Measurements from ENCODE around the gene HEATR3. TPM values are rescaled to one million over a fixed set of nuclear protein-coding genes. Genes with fewer than 3 reads are reported as not detected.

Gene HEATR3
- total and polyA plus RNA-seq, 2 of the 8 experiments (the other 6 are each of a cell fraction or from before 2014, with no cell fraction given) = 13.0 to 29.2 TPM

DNA sequence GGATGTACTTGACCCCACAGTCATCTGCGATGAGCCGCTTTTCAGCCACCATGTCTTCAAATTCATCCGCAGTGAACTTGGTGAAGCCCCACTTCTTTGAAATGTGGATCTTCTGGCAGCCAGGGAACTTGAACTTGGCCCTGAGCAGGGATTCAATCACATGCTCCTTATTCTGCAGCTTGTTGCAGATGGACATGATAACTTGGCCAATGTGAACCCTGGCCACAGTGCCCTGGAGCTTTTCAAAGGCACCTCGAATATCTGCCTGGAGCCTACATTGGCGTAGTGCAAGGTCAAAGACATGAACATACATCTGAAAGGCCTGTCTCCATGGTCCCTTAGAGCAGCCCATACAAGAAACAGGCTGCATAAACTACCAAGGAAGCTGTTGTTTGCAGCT lies 85.6 kb downstream of the HEATR3 start:
- POLR2A ChIA-PET (ENCODE audit: partially characterized antibody) = interaction anchor here (0.5 to 0.9 kb wide), 3 partner anchors 8 to 185 kb away, joined by 3 to 6 read pairs (median 4); no protein-coding TSS in a partner anchor
- H3K4me1 ChIP-seq (replicated peaks in 1 of 4; ENCODE audit: control insufficient read depth in 3 of 4, insufficient read depth in 4 of 4, low read length in 3 of 4) = peaks cover 0 to 9% (median 7%) of the 10 kb centered on the region in 4 experiments; a peak in 5 of 7 replicates
- H3K14ac ChIP-seq (ENCODE audit: insufficient read length) = no peak overlapping the region
- DNase-seq (ENCODE audit: low read depth in 1 of 2, low spot score in 2 of 2) = no peak
- H2BK5ac ChIP-seq (ENCODE audit: low read depth, low read length) = no peak overlapping the region
- CTCF ChIA-PET (ENCODE audit: partially characterized antibody) = interaction anchor here (0.9 to 1.2 kb wide), 4 partner anchors 15 to 127 kb away, joined by 3 to 4 read pairs (median 4); partner anchors contain the start of genes CNEP1R1 and HEATR3
- no peak overlapping the region for H2BK15ac ChIP-seq (ENCODE audit: low read length)
- peaks cover 14% of the 10 kb centered on the region for H3K23me2 ChIP-seq (ENCODE audit: low read depth, low read length)
- no peaks in the 10 kb centered on the region for H3K27me3 ChIP-seq (replicated peaks in 1 of 4; ENCODE audit: control insufficient read depth in 3 of 4, extremely low read depth in 1 of 4, insufficient read depth in 3 of 4, low read length in 3 of 4)
- H3K79me2 ChIP-seq (ENCODE audit: control insufficient read depth in 1 of 2, insufficient read depth in 2 of 2, low read length in 2 of 2) = peaks cover 4 to 24% of the 10 kb centered on the region in 2 experiments; a peak in 3 of 4 replicates
- peak overlapping the region; percentile 56 for H2AFZ ChIP-seq (ENCODE audit: low read length)
- no peak overlapping the region for H2BK20ac ChIP-seq (ENCODE audit: low read length)
- H4K91ac ChIP-seq (replicated peaks; ENCODE audit: insufficient read length, low read length) = no peak overlapping the region
- WGBS, 2 experiments (ENCODE audit: extremely low coverage in 1 of 2, insufficient coverage in 1 of 2, insufficient read length in 1 of 2, insufficient replicate concordance in 2 of 2, low coverage in 1 of 2, low lambda C conversion rate in 2 of 2, missing lambda C conversion rate in 1 of 2) = 82% methylated on average over 5 of the region's 5 CpGs; no CpG with 5 or more reads in 1 of the 2 experiments
- TF ChIP-seq RNF2 (IDR thresholded peaks at IDR 0.05; ENCODE audit: borderline replicate concordance, low read depth, low read length, missing control alignments, poor library complexity, severe bottlenecking) = no peak
- TF ChIP-seq SIRT6 (IDR thresholded peaks at IDR 0.05; ENCODE audit: low read length) = no peak
- no peak for TF ChIP-seq SP1 (IDR thresholded peaks at IDR 0.05; ENCODE audit: low read depth, low read length)
- no peak for TF ChIP-seq TAF1 (IDR thresholded peaks at IDR 0.05; ENCODE audit: low read depth, low read length)
- TF ChIP-seq POU5F1 (IDR thresholded peaks at IDR 0.05; ENCODE audit: low read depth, low read length) = no peak
- no peak for TF ChIP-seq EZH2 (IDR thresholded peaks at IDR 0.05; ENCODE audit: low read depth, low read length, severe bottlenecking)
- TF ChIP-seq BCL11A (IDR thresholded peaks at IDR 0.05; ENCODE audit: low read depth in 2 of 2, low read length in 2 of 2) = no peak
- no peaks in the 10 kb centered on the region for H3K36me3 ChIP-seq (ENCODE audit: control insufficient read depth in 2 of 4, insufficient read depth in 4 of 4, low read length in 3 of 4)
- no peak overlapping the region for H4K5ac ChIP-seq (ENCODE audit: insufficient read length, low read depth, low read length)
- H2BK120ac ChIP-seq (replicated peaks; ENCODE audit: low read depth, low read length) = no peak overlapping the region
- H3K27ac ChIP-seq (ENCODE audit: low read depth, low read length) = no peak overlapping the region
- no peaks in the 10 kb centered on the region for H3K9me3 ChIP-seq (ENCODE audit: insufficient read depth in 2 of 2, low read depth in 1 of 2, low read length in 1 of 2)
- H3K9ac ChIP-seq (replicated peaks in 1 of 4; ENCODE audit: extremely low read depth in 1 of 4, low read depth in 3 of 4, low read length in 3 of 4) = no peak overlapping the region
- no peak overlapping the region for H3K18ac ChIP-seq (ENCODE audit: extremely low read depth, low read length)
- peaks cover 8% of the 10 kb centered on the region for H3K79me1 ChIP-seq (ENCODE audit: low read depth, low read length)
- no peak overlapping the region for H4K8ac ChIP-seq (ENCODE audit: extremely low read depth, insufficient read depth, low read length)
- H3K23ac ChIP-seq (ENCODE audit: insufficient read length) = no peak overlapping the region
- H4K20me1 ChIP-seq (replicated peaks in 1 of 2; ENCODE audit: control insufficient read depth in 1 of 2, insufficient read depth in 2 of 2, low read length in 2 of 2) = peaks cover 10 to 12% of the 10 kb centered on the region in 2 experiments
- no peak overlapping the region for H3K56ac ChIP-seq (replicated peaks; ENCODE audit: insufficient read length, low read depth, low read length)
- no peak overlapping the region for H3K4ac ChIP-seq (replicated peaks; ENCODE audit: insufficient read length, low read depth, low read length)
- FAIRE-seq = no peak
- no peak overlapping the region for H3K4me3 ChIP-seq (ENCODE audit: extremely low read depth in 1 of 4, insufficient read depth in 2 of 4, low read depth in 3 of 4, low read length in 4 of 4)
- H3K4me2 ChIP-seq (ENCODE audit: insufficient read depth in 1 of 2, low read depth in 2 of 2, low read length in 2 of 2) = no peak overlapping the region; a peak in 1 of 4 replicates
- no peak overlapping the region for H2AK5ac ChIP-seq (ENCODE audit: low read depth, low read length)
- H2BK12ac ChIP-seq (ENCODE audit: low read depth, low read length) = no peak overlapping the region
